WERI-Rb-1 (cell line): ENCODE data around the gene C9orf153.
"Not testable (repeated sequence)": the region's sequence is repeated elsewhere in the genome, so short reads cannot be mapped to it uniquely, and the experiment has no call there.

Experiments
- DNase-seq: peaks from one replicate; pipeline ENCODE4 v3.0.0-alpha.2; 2020
- H3K27ac ChIP-seq: fragments of 250-450 bp; sonication (Bioruptor Pico); 2 replicates; pipeline ENCODE4 v1.5.1; 2020; ENCODE audit warnings: mild to moderate bottlenecking, moderate library complexity
- H3K27me3 ChIP-seq: fragments of 250-450 bp; sonication (Bioruptor Pico); 2 replicates; pipeline ENCODE4 v1.5.1; 2021; ENCODE audit warnings: mild to moderate bottlenecking, low read depth, moderate library complexity; ENCODE audit not compliant: insufficient read depth, severe bottlenecking
- H3K36me3 ChIP-seq: fragments of 250-450 bp; sonication (Bioruptor Pico); 2 replicates; pipeline ENCODE4 v1.5.1; 2020; ENCODE audit warnings: mild to moderate bottlenecking, moderate library complexity
- H3K4me3 ChIP-seq: 2 replicates; pipeline ENCODE4 v1.5.1; 2011; ENCODE audit warnings: low read depth, mild to moderate bottlenecking, control low read depth, low read length
- H3K9me3 ChIP-seq: fragments of 250-450 bp; sonication (Bioruptor Pico); 2 replicates; pipeline ENCODE4 v1.5.1; 2021; ENCODE audit warnings: mild to moderate bottlenecking, moderate library complexity; ENCODE audit not compliant: severe bottlenecking
- TF ChIP-seq, protein P1 (sequence below): IDR thresholded peaks from 2 replicates; pipeline ENCODE4 v1.5.1; 2011; ENCODE audit warnings: low read depth, mild to moderate bottlenecking, control low read depth, inconsistent platforms, low read length

C9orf153 gene

DNA sequence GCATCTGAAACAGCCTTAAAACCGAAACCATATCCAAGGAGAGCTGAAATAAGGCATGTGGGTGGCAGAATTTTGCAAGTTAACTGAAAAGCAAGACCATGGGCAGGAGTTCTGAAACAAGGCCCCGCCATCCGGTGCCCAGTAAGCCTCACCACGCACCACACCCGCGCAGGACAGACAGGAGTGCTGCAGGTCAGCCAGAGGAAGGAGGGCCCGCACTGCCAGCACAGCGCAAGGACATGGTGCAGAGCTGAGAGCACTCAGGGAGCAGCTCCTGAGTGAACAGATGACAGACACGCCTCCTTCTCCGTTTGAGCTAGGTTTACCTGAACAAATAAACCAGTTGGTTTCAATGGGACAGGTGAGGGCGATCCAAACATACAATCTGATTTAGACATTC is 39.4 kb upstream of the C9orf153 start:
- Histone ChIP-seq H3K4me3 (no peak overlapping the region), H3K27ac (no peak overlapping the region), H3K9me3 (no peaks in the 10 kb centered on the region), H3K36me3 (peaks cover 44% of the 10 kb centered on the region), H3K27me3 (no peaks in the 10 kb centered on the region)
- TF ChIP-seq, protein P1, sequence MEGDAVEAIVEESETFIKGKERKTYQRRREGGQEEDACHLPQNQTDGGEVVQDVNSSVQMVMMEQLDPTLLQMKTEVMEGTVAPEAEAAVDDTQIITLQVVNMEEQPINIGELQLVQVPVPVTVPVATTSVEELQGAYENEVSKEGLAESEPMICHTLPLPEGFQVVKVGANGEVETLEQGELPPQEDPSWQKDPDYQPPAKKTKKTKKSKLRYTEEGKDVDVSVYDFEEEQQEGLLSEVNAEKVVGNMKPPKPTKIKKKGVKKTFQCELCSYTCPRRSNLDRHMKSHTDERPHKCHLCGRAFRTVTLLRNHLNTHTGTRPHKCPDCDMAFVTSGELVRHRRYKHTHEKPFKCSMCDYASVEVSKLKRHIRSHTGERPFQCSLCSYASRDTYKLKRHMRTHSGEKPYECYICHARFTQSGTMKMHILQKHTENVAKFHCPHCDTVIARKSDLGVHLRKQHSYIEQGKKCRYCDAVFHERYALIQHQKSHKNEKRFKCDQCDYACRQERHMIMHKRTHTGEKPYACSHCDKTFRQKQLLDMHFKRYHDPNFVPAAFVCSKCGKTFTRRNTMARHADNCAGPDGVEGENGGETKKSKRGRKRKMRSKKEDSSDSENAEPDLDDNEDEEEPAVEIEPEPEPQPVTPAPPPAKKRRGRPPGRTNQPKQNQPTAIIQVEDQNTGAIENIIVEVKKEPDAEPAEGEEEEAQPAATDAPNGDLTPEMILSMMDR, result no peak
- DNase-seq, result no peak

DNA sequence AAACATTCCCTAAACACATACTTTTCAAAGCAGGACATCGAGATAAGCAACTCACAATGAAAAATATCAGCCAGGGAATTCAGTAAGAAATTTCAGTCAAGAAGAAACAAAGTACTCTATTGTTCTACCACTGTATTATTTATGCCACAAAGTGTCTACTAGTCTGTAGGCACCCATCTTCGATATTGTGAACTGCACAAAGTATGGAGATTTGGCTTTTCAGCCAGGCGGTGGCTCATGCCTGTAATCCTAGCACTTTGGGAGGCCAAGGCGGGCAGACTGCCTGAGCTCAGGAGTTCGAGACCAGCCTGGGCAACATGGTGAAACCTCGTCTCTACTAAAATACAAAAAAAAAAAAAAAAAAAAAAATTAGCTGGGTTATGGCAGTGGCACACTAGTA is 30.9 kb upstream of the C9orf153 start:
- not testable (repeated sequence) for H3K27ac ChIP-seq, H3K9me3 ChIP-seq, H3K36me3 ChIP-seq, H3K27me3 ChIP-seq, H3K4me3 ChIP-seq, DNase-seq

DNA sequence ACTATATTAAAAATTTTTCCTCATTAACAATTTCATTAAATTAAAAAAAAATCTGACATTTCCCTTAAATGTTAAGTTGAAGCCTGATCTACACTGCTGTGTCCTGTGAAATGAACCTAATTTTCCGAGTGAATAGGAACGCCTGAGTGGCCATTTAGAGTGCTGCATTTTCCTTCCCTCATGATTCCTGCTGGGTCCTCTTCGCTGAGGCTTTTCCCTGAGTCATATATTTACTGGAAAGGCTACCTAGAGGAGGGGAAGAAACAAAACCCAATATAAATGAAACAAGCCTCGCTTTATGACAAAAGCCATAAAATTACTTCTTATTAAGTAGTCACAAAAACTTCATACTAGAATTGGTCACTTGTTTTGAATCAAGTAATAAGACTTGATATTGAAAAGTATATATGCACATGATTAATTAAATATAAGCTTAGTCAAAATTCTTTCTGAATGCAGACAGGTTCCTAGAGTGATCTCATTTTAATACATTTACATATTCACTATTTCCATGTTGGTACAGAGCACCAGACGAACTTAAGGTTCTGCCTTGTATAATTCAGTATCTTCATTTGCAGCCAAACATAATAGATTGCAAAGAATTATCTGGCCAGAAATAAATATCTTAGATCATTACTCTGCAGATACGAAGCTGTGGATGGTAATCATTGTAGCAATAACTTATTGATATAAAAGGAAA is 29.2 kb upstream of the C9orf153 start:
- Histone ChIP-seq H3K27ac (no peak overlapping the region), H3K36me3 (no peaks in the 10 kb centered on the region), H3K27me3 (no peaks in the 10 kb centered on the region), H3K4me3 (no peak overlapping the region), H3K9me3 (no peaks in the 10 kb centered on the region)
- no peak for DNase-seq
- TF ChIP-seq, protein P1, result no peak

DNA sequence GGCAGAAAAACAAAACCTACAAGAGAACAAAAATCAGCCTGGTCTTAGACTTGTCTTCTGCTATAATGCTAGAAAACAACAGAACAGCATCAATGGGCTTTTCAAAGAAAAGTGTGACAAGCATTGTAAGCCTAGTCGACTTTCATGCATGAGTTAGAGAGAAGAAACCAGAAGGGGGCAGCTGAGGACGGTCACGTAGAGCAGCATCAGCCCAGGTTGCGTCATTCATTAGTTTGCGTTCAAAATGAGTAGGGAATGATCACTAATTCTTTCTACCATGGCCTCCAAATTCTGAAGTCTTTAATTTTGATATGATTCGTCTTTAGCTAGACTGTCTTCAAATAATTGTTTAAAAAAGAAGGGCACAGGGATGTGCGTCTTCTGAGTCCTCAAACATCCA is 27.6 kb upstream of the C9orf153 start:
- H3K27ac ChIP-seq, result no peak overlapping the region
- no peak overlapping the region for H3K4me3 ChIP-seq
- H3K36me3 ChIP-seq, result peaks cover 3% of the 10 kb centered on the region; the same call in 1 of the 2 replicates
- H3K9me3 ChIP-seq, result no peaks in the 10 kb centered on the region
- DNase-seq, result peak; percentile 38
- TF ChIP-seq, protein P1, result peak; percentile 49
- H3K27me3 ChIP-seq, result no peaks in the 10 kb centered on the region

DNA sequence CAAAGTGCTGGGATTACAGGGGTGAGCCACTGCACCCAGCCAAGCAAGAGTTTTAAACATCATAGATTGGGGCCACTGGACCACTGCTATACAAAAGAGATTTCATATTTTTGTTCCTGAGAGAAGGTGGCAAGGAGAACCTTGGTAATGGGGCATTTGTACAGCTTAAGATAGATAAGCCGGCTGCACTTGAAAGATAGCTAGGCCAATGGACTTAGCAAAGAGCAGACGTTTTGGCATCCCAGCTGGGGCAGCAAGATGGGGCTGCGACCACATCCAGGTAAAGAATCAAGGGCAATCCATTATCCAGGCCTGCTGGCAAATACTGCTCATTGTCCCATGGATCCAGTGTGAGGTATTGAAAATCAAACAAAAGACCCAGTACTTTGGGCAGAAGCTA is 26.8 kb upstream of the C9orf153 start:
- H3K9me3 ChIP-seq, result no peaks in the 10 kb centered on the region
- TF ChIP-seq, protein P1, result no peak
- H3K4me3 ChIP-seq, result no peak overlapping the region
- no peak overlapping the region for H3K27ac ChIP-seq
- no peak for DNase-seq
- H3K27me3 ChIP-seq, result no peaks in the 10 kb centered on the region
- peaks cover 7% of the 10 kb centered on the region for H3K36me3 ChIP-seq

DNA sequence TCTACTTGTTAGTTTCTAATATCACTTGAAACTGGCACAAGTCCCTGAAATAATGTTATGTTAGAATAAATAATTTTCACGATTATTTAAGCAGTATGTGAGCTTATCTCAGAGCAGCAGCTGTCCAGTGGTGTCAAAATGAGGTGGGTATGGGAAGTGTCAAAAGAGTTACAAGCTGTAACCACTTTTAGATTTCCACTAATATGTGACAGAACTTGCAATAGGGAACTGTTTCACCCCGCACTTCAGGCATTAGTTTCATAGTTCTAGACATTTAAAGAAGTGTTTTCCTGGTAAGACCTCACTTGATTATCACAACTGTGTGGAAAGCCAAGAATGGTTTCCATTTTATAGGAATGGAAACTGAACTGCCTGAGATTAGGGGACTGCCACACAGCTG is 25.8 kb upstream of the C9orf153 start:
- H3K27me3 ChIP-seq, result no peaks in the 10 kb centered on the region
- H3K27ac ChIP-seq, result no peak overlapping the region
- H3K9me3 ChIP-seq, result no peaks in the 10 kb centered on the region
- H3K4me3 ChIP-seq, result no peak overlapping the region
- TF ChIP-seq, protein P1, result no peak
- DNase-seq, result no peak
- H3K36me3 ChIP-seq, result peaks cover 7% of the 10 kb centered on the region
